Lower leg skin (tissue), 3 donors: ENCODE results near the gene SIM1.

Experiments
- CTCF ChIP-seq, 3 donors: fragments of 450-650 bp; IDR thresholded peaks; one replicate each; pipeline ENCODE4 v1.5.1; 2016; ENCODE audit warnings: antibody characterized with exemption in 3 of 3, mild to moderate bottlenecking in 3 of 3, moderate library complexity in 2 of 3
- POLR2A ChIP-seq, 2 donors: fragments of 450-650 bp; IDR thresholded peaks; one replicate each; pipeline ENCODE4 v1.6.1; 2016 to 2017; ENCODE audit warnings: antibody characterized with exemption in 2 of 2, mild to moderate bottlenecking in 1 of 2, moderate library complexity in 1 of 2

GRCh38 chr6:100382031-100382430, 82.7 kb downstream of the SIM1 start:
- TF ChIP-seq CTCF (IDR thresholded peaks at IDR 0.05) (no peak), POLR2A (IDR thresholded peaks at IDR 0.05) (no peak)
